Prostate gland (tissue), 2 donors: Measurements from ENCODE around the gene GTF2A1L.

ENCODE experiments used
- CTCF ChIP-seq, 4 experiments: fragments of 200-600 bp in 2 of 4; fragments of 450-650 bp in 2 of 4; sonication (generic) in 2 of 4; IDR thresholded peaks; 1 replicate in 3 of 4; 2 replicates in 1 of 4; pipeline ENCODE4 v1.5.1; 2016 to 2019; ENCODE audit warnings: antibody characterized with exemption in 4 of 4, mild to moderate bottlenecking in 2 of 4, moderate library complexity in 2 of 4
- POLR2A ChIP-seq: fragments of 450-650 bp; IDR thresholded peaks from one replicate; pipeline ENCODE4 v1.6.1; 2016; ENCODE audit warnings: antibody characterized with exemption, mild to moderate bottlenecking

GRCh38 chr2:48583961-48584360, 33.7 kb upstream of the GTF2A1L start:
- TF ChIP-seq POLR2A = no peak
- TF ChIP-seq CTCF (IDR thresholded peaks at IDR 0.05) = no peak
